DND-41 (cell line): ENCODE measurements around the gene PKD1.

Experiments
- CTCF ChIP-seq: IDR thresholded peaks from 2 replicates; pipeline ENCODE4 v1.5.1; 2012; ENCODE audit warnings: borderline replicate concordance, low read length, moderate library complexity, mild to moderate bottlenecking; ENCODE audit not compliant: poor library complexity, severe bottlenecking; ENCODE audit errors: extremely low read depth
- EZH2 ChIP-seq: IDR thresholded peaks from 3 replicates; pipeline ENCODE4 v1.6.1; 2012; ENCODE audit warnings: borderline replicate concordance, low read depth, mild to moderate bottlenecking, moderate library complexity, low read length, inconsistent platforms; ENCODE audit not compliant: severe bottlenecking

GRCh38 chr16:2053897-2054296, 81.8 kb downstream of the PKD1 start:
- no peak for TF ChIP-seq CTCF
- TF ChIP-seq EZH2 = no peak
